K562 (cell line): ENCODE measurements around the gene CDK14. TPM values are rescaled to one million over a fixed set of nuclear protein-coding genes. Genes with fewer than 3 reads are reported as not detected.

Experiments
- CBX2 ChIP-seq: fragments of 200-600 bp; sonication (generic); IDR thresholded peaks from one replicate; pipeline ENCODE4 v1.6.1; 2012; ENCODE audit warnings: mild to moderate bottlenecking, low read length, inconsistent platforms; ENCODE audit not compliant: insufficient read depth, poor library complexity, severe bottlenecking
- CXXC5 ChIP-seq: fragments of 250-450 bp; sonication (Bioruptor Pico); IDR thresholded peaks from 2 replicates; pipeline ENCODE4 v1.8.0; 2022; ENCODE audit warnings: inconsistent platforms, mild to moderate bottlenecking, moderate library complexity
- ESRRB ChIP-seq: fragments of 250-450 bp; sonication (Bioruptor Pico); IDR thresholded peaks from 2 replicates; pipeline ENCODE4 v1.5.0; 2020; ENCODE audit warnings: mild to moderate bottlenecking, moderate library complexity, borderline replicate concordance
- HOMEZ ChIP-seq: fragments of 250-450 bp; sonication (Bioruptor Pico); IDR thresholded peaks from 2 replicates; pipeline ENCODE4 v1.4.0; 2020; ENCODE audit warnings: mild to moderate bottlenecking, moderate library complexity
- MCM7 ChIP-seq, 2 experiments: fragments of 450-650 bp; IDR thresholded peaks; 2 replicates each; pipeline ENCODE4 v1.6.1; 2016 to 2018
- PPARD ChIP-seq: fragments of 250-450 bp; sonication (Bioruptor Pico); IDR thresholded peaks from 2 replicates; pipeline ENCODE4 v1.8.0; 2022; ENCODE audit warnings: inconsistent platforms, mild to moderate bottlenecking, moderate library complexity
- SAFB ChIP-seq: fragments of 200-400 bp; formaldehyde crosslinking; IDR thresholded peaks from 2 replicates; pipeline ENCODE4 v1.6.1; 2017; ENCODE audit warnings: low read depth, low read length, borderline replicate concordance
- ZBTB11 ChIP-seq, 3 experiments: fragments of 200-800 bp in 1 of 3; fragments of 250-450 bp in 1 of 3; fragments of 450-650 bp in 1 of 3; sonication (Bioruptor Pico) in 1 of 3; sonication (Bioruptor generic) in 1 of 3; formaldehyde crosslinking in 1 of 3; IDR thresholded peaks; 2 replicates each; pipeline versions ENCODE4 v1.6.1 to v1.8.0; 2016 to 2022; ENCODE audit warnings: mild to moderate bottlenecking in 2 of 3, missing genetic modification characterization in 2 of 3, missing compliant biosample characterization in 1 of 3, moderate library complexity in 1 of 3
- ZBTB40 ChIP-seq, 2 experiments: fragments of 450-650 bp in 1 of 2; sonication (generic) in 1 of 2; formaldehyde crosslinking in 1 of 2; IDR thresholded peaks; 2 replicates each; pipeline versions ENCODE4 v1.7.1 to v1.9.0; 2016 to 2022; ENCODE audit warnings: inconsistent platforms in 1 of 2, mild to moderate bottlenecking in 1 of 2, missing genetic modification reagents in 1 of 2
- polyA plus RNA-seq, 8 experiments: library from polyadenylated mRNA; depleted of rRNA in 4 of 8; stranded (reverse) in 5 of 8; unstranded in 3 of 8; fragments of >200 nt; fragmentation: Nextera tagmentation in 2 of 8; fragmentation: Illumina TruSeq in 1 of 8; extraction: Ambion mirVana in 2 of 8; extraction: Trizol in 1 of 8; gene quantifications; 2 replicates each; pipeline versions ENCODE4 v1.2.1 to v1.2.3, GENCODE V29; 2011 to 2014; ENCODE audit warnings: inconsistent platforms in 1 of 8, missing spikeins in 1 of 8
- total RNA-seq, 7 experiments: library from RNA; depleted of rRNA in 6 of 7; stranded (reverse); fragments of >200 nt in 6 of 7; fragmentation: Illumina TruSeq in 2 of 7; extraction: Trizol in 2 of 7; gene quantifications; 2 replicates each; pipeline versions ENCODE4 v1.2.1 to v1.2.3, GENCODE V29; 2011 to 2021; ENCODE audit warnings: low replicate concordance in 1 of 7

The CDK14 gene
- total and polyA plus RNA-seq, 9 of the 15 experiments (the other 6 are each of a cell fraction or from before 2014, with no cell fraction given) = 0.03 to 0.91 (median 0.16) TPM

DNA sequence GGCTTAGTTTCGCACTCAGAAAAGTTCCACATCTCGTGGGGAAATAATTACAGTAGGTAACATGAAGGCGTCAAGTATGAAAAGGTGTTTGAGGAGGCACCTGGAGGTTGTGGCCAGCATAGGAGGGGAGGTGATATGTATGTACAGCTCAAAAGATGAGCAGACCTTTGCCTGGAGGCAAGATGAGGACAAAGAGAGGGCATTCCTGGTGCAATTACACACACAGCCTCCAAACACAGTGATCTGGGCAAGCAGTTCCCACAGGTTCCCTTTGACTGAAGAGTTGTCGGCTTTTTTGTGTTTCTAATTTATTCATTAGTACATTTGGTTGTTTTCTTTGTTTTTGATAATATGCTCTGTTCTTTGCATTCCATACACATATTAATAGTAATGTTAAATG is 46.9 kb downstream of the CDK14 start (continued):
- no peak for TF ChIP-seq ZBTB40 (IDR thresholded peaks at IDR 0.05)
- no peak for TF ChIP-seq ZBTB40 (CRISPR knock-in tag; IDR thresholded peaks at IDR 0.05)
- TF ChIP-seq CBX2 = no peak
- no peak for TF ChIP-seq SAFB
- TF ChIP-seq ZBTB11 (CRISPR knock-in tag; IDR thresholded peaks at IDR 0.05) = no peak
- TF ChIP-seq MCM7 (IDR thresholded peaks at IDR 0.05) = no peak
- TF ChIP-seq PPARD = no peak
- no peak for TF ChIP-seq HOMEZ (CRISPR knock-in tag)
- TF ChIP-seq CXXC5 = no peak
- TF ChIP-seq ESRRB (CRISPR knock-in tag) = no peak
